ENCODE data around the gene SORCS3. TPM values are rescaled to one million over a fixed set of nuclear protein-coding genes. Genes with fewer than 3 reads are reported as not detected.
A peak's percentile ranks its signal among the peaks of the same experiment; 100 is the strongest.

The SORCS3 gene
- polyA plus RNA-seq, 12 donors = 0.03 to 0.33 (median 0.06) TPM; not detected in 2

DNA sequence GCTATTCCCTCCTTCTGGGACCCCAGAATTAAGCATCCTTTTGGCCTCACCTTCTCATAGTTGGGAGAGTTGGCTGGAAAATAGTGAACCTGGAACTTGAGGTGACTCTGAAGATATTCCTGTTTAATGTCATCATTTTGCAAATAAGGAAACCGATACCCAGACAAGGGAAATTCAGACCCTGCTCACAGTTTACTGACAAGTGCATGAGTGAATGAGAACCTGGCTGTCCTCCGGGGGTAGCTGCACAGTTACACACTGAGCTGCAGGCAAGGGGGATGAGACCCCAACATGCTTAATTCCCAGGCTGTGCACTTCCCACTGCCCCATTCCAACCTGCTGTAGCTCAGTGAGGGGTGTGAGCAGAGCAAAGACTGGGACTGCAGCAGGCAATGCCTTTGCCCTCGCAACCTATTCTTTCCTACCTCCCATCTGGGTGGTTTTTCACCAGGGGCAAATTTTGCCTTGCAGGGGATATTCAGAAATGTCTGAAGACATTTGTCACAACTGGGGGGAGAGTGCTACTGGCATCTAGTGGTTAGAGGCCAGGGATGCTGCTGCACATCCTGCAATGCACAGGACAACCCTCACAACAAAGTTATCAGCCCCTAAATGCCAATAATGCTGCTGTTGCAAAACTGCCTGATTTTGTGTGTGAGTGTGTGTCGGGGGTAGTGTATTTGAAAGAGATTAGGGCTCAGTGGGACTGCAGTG is 136.2 kb downstream of the SORCS3 start:
- DNase-seq = no peak

- DNase-seq = no peak
These were observed 137.3 kb downstream of the SORCS3 start for GRCh38 chr10:104778371-104778770.

DNA sequence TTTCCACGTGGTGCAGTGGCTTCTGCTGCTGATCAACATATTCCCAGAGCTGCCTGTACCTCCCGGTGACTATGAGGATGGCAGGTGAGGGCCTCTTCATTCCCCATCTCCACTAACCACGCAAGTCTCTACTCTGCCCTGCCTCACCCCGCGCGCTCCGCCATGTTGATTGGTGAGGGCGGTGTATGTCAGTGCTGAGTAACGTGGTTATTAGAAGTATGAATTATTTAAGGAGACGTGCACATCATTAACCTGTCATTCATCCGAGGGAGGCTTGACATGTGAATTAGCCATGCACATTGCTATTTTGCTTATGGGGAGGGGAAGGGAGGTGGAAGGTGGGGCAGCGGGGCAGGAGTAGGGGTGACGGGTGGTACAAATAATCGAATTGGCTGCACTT is 138.6 kb downstream of the SORCS3 start:
- no peak for DNase-seq

DNA sequence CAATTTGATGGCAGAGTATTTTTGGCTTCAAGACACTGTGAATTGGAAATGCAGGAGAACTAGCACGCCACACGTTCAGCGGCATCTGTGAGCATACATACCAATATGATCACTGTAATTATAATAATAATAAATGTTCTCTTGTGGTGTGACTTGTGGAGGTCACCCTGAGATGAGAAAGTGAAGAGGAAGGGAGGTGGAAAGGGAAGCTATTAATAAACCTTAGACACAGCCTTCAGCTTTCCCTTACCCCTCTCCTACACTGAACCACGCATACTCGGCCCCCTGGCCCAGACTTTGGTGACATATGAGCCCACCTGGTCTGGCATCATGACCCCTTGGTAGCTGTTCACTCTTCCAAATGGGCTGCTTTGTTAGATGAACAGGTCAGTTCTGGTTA is 139.1 kb downstream of the SORCS3 start:
- no peak for DNase-seq

- no peak for DNase-seq
These were observed 140.0 kb downstream of the SORCS3 start for GRCh38 chr10:104780946-104781595.

DNA sequence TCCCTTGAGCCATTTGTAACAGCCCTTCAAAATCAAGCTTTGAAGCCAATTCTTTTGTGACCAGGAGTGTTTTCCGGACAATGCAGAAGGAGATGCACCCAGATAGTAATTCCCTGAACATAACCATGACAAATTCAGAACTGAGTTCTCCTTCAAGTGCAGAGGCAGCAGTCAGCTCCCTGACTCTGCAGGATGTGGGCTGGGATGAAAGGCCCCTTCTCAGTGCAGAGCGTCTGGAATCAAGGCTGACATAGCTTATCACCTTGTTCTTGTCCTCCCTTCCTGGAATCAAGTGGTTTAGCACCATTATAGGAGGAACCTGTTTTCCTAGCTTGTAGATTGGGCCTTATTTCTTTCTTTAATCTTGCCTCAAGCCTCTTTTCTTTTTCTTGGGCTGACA is 143.4 kb downstream of the SORCS3 start:
- no peak for DNase-seq

GRCh38 chr10:104791471-104791870 is 150.4 kb downstream of the SORCS3 start:
- no peak for DNase-seq

- DNase-seq = no peak
These were observed 154.3 kb downstream of the SORCS3 start for GRCh38 chr10:104795411-104795810.

DNA sequence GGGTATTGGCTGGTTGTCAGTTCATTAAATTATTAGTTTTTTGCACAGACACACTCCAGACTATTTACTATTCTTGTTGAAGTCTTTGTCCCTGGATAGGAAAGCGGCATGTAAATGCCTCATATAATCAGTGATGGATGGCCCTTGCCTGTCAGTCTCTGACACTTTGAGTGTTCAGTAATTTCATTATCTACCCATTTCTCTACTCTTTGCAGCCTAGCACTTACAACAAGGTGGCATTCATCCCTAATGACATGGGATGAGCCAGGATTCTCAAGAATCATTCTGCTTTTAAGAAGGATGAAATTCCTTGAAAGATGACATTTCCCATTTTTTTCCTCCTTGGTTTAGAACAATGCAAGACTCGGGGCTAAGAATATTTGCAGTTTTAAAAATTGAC is 155.7 kb downstream of the SORCS3 start:
- DNase-seq = no peak

- DNase-seq = no peak
These were observed 161.9 kb downstream of the SORCS3 start for GRCh38 chr10:104802941-104803340.

- no peak for DNase-seq
These were observed 163.8 kb downstream of the SORCS3 start for GRCh38 chr10:104804880-104805279.

GRCh38 chr10:104806801-104807200 is 165.7 kb downstream of the SORCS3 start:
- no peak for DNase-seq

DNA sequence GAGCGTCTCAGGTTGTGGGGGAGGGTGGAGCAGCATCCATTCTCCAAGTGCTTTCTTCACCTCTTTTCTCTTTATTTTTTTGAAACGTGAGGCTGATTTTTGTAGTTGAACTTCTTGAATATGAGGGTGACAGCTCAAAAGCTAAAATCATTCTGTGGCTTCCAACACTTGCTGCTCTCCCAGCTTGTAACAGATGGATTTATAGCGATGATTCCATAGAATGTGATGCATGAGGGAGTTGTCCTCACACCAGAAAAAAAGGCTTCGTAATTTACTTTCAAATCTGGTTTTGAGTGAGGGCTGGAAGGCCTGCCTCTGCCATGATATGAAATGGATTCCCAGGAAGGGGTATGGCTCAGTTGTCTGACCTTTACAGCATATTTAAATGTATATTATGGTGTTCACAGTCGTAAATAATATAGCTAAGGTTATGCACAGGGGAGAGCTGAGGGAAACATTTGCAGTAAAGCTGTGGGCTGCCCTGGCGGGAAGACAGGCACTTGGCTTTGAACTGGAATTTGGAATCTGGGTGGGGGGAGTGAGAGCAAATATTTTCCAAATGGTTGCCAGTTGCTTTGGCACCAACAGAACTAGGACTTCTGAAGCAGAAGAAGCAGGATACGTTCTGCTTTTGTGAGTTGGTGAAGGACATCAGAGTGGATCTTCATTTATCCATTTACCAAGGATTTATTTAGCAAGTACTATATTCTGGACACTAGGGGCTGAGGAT is 166.7 kb downstream of the SORCS3 start:
- no peak for DNase-seq

GRCh38 chr10:104809288-104810090 is 168.4 kb downstream of the SORCS3 start:
- no peak for DNase-seq

- DNase-seq = no peak
These were observed 170.1 kb downstream of the SORCS3 start for GRCh38 chr10:104811166-104811565.

GRCh38 chr10:104816501-104816900 is 175.4 kb downstream of the SORCS3 start:
- DNase-seq = no peak

DNA sequence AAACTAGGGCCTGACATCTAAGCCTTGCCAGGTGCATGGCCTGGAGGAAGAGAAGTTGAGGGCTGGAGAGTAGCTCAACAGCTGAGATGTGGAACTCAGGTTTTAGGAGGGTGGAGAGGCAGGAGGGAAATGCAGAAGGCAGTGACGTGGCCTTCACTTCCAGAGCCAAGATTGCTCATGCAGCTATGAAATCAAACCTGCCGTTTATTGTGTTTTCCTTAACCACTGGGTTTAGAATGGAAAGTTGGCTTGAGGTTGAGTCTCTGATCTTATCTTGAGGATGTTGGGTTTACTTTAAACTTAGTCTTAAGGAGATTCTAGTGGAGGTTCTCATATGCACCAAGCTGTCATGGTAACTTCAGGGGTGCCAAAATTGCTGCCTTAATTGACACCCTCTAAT is 178.6 kb downstream of the SORCS3 start:
- DNase-seq = no peak

GRCh38 chr10:104822088-104822487 is 181.0 kb downstream of the SORCS3 start:
- no peak for DNase-seq

DNA sequence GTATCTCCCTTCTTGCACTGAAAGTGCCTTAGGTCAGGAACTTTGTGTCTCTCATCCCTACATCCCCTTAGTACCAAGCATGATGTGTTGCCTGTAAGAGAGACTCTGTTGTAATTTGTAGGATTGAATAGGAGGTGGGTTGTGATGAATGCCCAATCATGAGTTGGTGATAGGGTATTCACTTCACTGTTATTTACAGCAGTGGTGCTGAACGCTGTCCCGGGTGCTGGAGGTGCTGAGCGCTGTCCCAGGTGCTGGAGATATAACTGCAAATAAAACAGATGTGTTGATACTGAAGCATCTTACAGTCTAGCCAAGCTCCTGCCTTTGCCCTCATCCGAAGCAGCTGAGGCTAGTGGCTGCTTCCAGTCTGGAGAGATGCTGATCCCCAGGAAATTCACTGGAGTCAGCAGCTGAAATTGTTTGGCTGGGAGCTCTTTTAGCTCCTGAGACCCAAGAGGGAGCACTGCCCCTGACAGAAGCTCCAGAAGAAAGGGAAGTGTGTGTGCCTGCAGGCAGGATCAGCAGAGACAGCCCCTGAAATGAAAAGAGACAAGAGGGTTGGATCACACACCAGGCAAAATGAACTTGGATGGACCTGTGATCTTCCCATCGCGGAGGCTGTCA is 183.4 kb downstream of the SORCS3 start:
- DNase-seq = peak; percentile 59

- DNase-seq = no peak
These were observed 190.2 kb downstream of the SORCS3 start for GRCh38 chr10:104831272-104831671.

DNA sequence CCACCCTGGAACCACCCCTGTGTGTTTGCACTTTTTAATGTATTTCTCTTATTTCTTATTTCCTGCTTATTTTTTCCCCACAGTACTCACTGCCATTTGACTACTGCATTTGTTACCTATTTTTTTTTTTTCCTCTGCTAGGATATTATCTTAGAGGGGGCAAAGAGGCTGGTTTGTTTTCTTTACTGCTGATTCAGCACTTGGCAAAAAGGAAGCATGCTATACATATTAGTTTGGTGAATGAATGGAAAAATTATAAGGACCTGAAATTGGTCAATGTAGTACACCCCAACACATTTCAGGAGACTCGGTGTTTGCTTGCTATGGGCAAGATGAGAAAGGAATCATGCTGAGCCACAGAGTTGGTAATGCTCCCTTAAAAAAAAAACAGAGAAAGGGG is 193.5 kb downstream of the SORCS3 start:
- DNase-seq = no peak

GRCh38 chr10:104835422-104835821 is 194.3 kb downstream of the SORCS3 start:
- DNase-seq = no peak

All from muscle of arm (tissue), 12 donors.